Activated CD4-positive, CD25-positive, alpha-beta regulatory T cell treated with anti-CD3 and anti-CD28 coated beads, Interleukin-2, amount 50 U/mL, for 16 hours (primary cell): ENCODE measurements around the gene OR4F15.

Experiments
- DNase-seq: peaks from one replicate; pipeline ENCODE4 v3.0.0-alpha.2; 2020; ENCODE audit warnings: low read depth, low spot score

The OR4F15 gene

GRCh38 chr15:101803676-101804075 lies 8.3 kb upstream of the OR4F15 start:
- no peak for DNase-seq

GRCh38 chr15:101804375-101804774 lies 7.6 kb upstream of the OR4F15 start:
- no peak for DNase-seq

- no peak for DNase-seq
Observed at GRCh38 chr15:101804941-101805340, 7.1 kb upstream of the OR4F15 start.

- DNase-seq: no peak
Observed at GRCh38 chr15:101805605-101806345, 6.2 kb upstream of the OR4F15 start.

- no peak for DNase-seq
Observed at GRCh38 chr15:101807345-101807945, 4.6 kb upstream of the OR4F15 start.

- no peak for DNase-seq
Observed at GRCh38 chr15:101808201-101808600, 3.8 kb upstream of the OR4F15 start.

GRCh38 chr15:101810456-101810855 lies 1.5 kb upstream of the OR4F15 start:
- DNase-seq: no peak

GRCh38 chr15:101810876-101811275 lies 1.1 kb upstream of the OR4F15 start:
- no peak for DNase-seq

GRCh38 chr15:101813803-101814534 lies 2.0 kb downstream of the OR4F15 start:
- no peak for DNase-seq

- DNase-seq: no peak
Observed at GRCh38 chr15:101820781-101821180, 8.8 kb downstream of the OR4F15 start.

- no peak for DNase-seq
Observed at GRCh38 chr15:101827257-101827656, 15.3 kb downstream of the OR4F15 start.

GRCh38 chr15:101828774-101829173 lies 16.8 kb downstream of the OR4F15 start:
- DNase-seq: no peak

GRCh38 chr15:101841656-101842055 lies 29.7 kb downstream of the OR4F15 start:
- DNase-seq: no peak

GRCh38 chr15:101844916-101845315 lies 32.9 kb downstream of the OR4F15 start:
- DNase-seq: no peak

- DNase-seq: no peak
Observed at GRCh38 chr15:101852356-101852755, 40.4 kb downstream of the OR4F15 start.
